Activated CD4-positive, alpha-beta memory T cell treated with anti-CD3 and anti-CD28 coated beads for 36 hours (primary cell): ENCODE measurements around the gene CERS5. TPM values are rescaled to one million over a fixed set of nuclear protein-coding genes. Genes with fewer than 3 reads are reported as not detected.
"Not testable (repeated sequence)": the region's sequence is repeated elsewhere in the genome, so short reads cannot be mapped to it uniquely, and the experiment has no call there.

Experiments used
- CTCF ChIA-PET: fragments of 350-600 bp; sonication (Branson Sonifier 250); formaldehyde crosslinking; loops from one replicate; lab custom pipeline; 2021; ENCODE audit warnings: antibody characterized with exemption, inconsistent platforms; lab: Charles Lee
- POLR2A ChIA-PET: fragments of 350-600 bp; sonication (Branson Sonifier 250); formaldehyde crosslinking; loops from one replicate; lab custom pipeline; 2021; ENCODE audit warnings: antibody characterized with exemption; lab: Charles Lee
- DNase-seq: peaks from one replicate; pipeline ENCODE4 v3.0.0-alpha.2; 2020
- H3K27ac Mint-ChIP-seq: one replicate; pipeline ENCODE4 v1.8.0; 2021; ENCODE audit warnings: mixed read lengths
- H3K27me3 Mint-ChIP-seq: one replicate; pipeline ENCODE4 v1.8.0; 2021; ENCODE audit warnings: mixed read lengths
- H3K36me3 Mint-ChIP-seq: one replicate; pipeline ENCODE4 v1.8.0; 2021; ENCODE audit warnings: mixed read lengths
- H3K4me1 Mint-ChIP-seq: one replicate; pipeline ENCODE4 v1.8.0; 2021; ENCODE audit warnings: low read depth, mixed read lengths
- H3K4me3 Mint-ChIP-seq: one replicate; pipeline ENCODE4 v1.8.0; 2021; ENCODE audit warnings: mild to moderate bottlenecking, mixed read lengths
- H3K9me3 Mint-ChIP-seq: one replicate; pipeline ENCODE4 v1.8.0; 2021; ENCODE audit warnings: mixed read lengths
- intact Hi-C: fragments of 100-400 bp; cut with micrococcal nuclease; formaldehyde crosslinking; loops from one replicate; pipeline ENCODE4 v1.15.1; 2023
- total RNA-seq, 2 experiments: library from RNA; stranded (reverse); gene quantifications; one replicate each; pipeline ENCODE4 v1.2.3, GENCODE V29; 2021

The CERS5 gene
- total RNA-seq, 2 experiments from 2014 or later = 59.5 to 63.0 TPM

DNA sequence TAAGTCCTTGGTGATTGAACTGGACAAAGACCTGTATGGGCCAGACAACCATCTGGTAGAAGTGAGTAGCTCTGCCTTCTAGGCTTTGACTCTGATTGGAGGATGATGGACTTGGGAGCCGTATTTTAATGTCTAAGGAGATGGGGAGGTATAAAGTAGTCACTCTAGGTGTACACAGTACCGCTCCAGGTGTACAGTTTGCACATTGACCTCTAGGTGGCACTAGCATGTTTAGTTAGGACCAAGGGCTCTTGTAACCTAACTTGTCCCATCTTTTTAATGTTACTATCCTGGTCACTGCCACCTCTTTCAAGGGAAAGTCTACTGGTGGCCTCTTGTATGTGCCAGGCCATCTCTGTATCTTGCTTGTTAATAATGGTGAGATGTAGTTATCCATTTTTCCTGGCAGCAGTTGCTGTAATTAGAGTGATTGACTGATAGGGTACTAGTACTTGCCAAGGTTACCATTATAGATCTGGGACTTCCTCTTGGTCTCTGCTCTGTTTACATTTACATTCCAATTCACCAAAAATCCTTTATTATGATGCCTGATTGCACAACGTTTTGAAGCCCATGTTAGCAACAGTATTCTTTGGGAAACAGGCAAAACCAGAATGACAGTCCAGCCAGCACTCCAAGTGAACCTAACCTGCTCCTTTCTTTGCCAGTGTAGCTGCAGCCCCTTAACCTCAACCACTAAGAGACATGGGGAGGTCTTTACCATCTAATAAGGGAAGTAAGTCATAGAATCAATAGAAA is 78.4 kb downstream of the CERS5 start:
- DNase-seq = peak; percentile 63
- Mint-ChIP-seq H3K9me3 (no peaks in the 10 kb centered on the region), H3K27me3 (no peaks in the 10 kb centered on the region), H3K4me3 (peak overlapping the region; percentile 42), H3K36me3 (peaks cover 24% of the 10 kb centered on the region), H3K4me1 (peaks cover 37% of the 10 kb centered on the region), H3K27ac (peak overlapping the region; percentile 82)
- intact Hi-C loops = loop anchor here (5.0 kb wide), 1 partner anchor 224 kb away; no protein-coding TSS in a partner anchor
- ChIA-PET POLR2A (interaction anchor here (1.1 kb wide), 1 partner anchor 23 kb away, joined by 3 read pairs; the partner anchor contains the start of gene COX14), CTCF (interaction anchor here (0.6 to 9.3 kb wide), 25 partner anchors 8 to 673 kb away, joined by 3 to 138 read pairs (median 4); partner anchors contain the start of genes CERS5, COX14, GPD1 and LIMA1)

DNA sequence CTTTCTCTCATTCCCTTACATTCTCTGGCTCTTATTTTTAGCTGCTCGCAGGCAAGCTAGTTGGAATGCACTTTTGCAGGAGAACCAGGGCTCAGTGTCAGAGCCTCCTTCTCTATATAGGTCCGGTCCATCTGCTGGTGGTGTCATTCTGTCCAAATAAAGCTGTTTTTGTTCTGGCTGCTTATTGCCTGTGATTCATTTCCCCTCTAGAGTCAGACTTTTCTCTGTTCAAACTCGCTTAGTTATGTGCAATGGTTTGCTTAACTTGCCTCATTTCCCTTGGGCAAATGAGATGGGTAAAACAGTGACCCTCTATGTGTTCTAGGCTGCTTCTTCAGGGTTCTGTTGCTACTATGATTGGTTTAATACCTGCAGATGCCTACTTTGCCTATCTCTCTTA is 79.2 kb downstream of the CERS5 start:
- CTCF ChIA-PET = interaction anchor here (0.6 to 9.3 kb wide), 23 partner anchors 8 to 196 kb away, joined by 3 to 138 read pairs (median 4); partner anchors contain the start of genes COX14 and LIMA1
- H3K36me3 Mint-ChIP-seq = peaks cover 24% of the 10 kb centered on the region
- no peak overlapping the region for H3K4me3 Mint-ChIP-seq
- intact Hi-C loops = loop anchor here (5.0 kb wide), 1 partner anchor 224 kb away; no protein-coding TSS in a partner anchor
- POLR2A ChIA-PET = interaction anchor here (1.1 kb wide), 1 partner anchor 24 kb away, joined by 3 read pairs; the partner anchor contains the start of gene COX14
- H3K27ac Mint-ChIP-seq = peak overlapping the region; percentile 82
- DNase-seq = no peak
- no peaks in the 10 kb centered on the region for H3K27me3 Mint-ChIP-seq
- no peaks in the 10 kb centered on the region for H3K9me3 Mint-ChIP-seq
- H3K4me1 Mint-ChIP-seq = peaks cover 43% of the 10 kb centered on the region

GRCh38 chr12:50087151-50087550 is 80.0 kb downstream of the CERS5 start:
- no peaks in the 10 kb centered on the region for H3K9me3 Mint-ChIP-seq
- intact Hi-C loops = loop anchor here (5.0 kb wide), 1 partner anchor 225 kb away; no protein-coding TSS in a partner anchor
- no peak for DNase-seq
- POLR2A ChIA-PET = no interaction called here
- CTCF ChIA-PET = interaction anchor here (0.5 to 9.3 kb wide), 15 partner anchors 9 to 120 kb away, joined by 3 to 138 read pairs (median 4); partner anchors contain the start of gene COX14
- H3K27ac Mint-ChIP-seq = peak overlapping the region; percentile 82
- H3K4me1 Mint-ChIP-seq = peaks cover 43% of the 10 kb centered on the region
- no peaks in the 10 kb centered on the region for H3K27me3 Mint-ChIP-seq
- H3K36me3 Mint-ChIP-seq = peaks cover 24% of the 10 kb centered on the region
- no peak overlapping the region for H3K4me3 Mint-ChIP-seq

- H3K9me3 Mint-ChIP-seq = no peaks in the 10 kb centered on the region
- no peaks in the 10 kb centered on the region for H3K27me3 Mint-ChIP-seq
- H3K4me3 Mint-ChIP-seq = peak overlapping the region; percentile 89
- DNase-seq = no peak
- POLR2A ChIA-PET = no interaction called here
- H3K27ac Mint-ChIP-seq = peak overlapping the region; percentile 88
- intact Hi-C loops = loop anchor here (5.0 kb wide), 1 partner anchor 226 kb away; no protein-coding TSS in a partner anchor
- H3K36me3 Mint-ChIP-seq = peaks cover 20% of the 10 kb centered on the region
- CTCF ChIA-PET = interaction anchor here (0.9 to 9.3 kb wide), 5 partner anchors 12 to 119 kb away, joined by 5 to 138 read pairs (median 16); partner anchors contain the start of gene COX14
- H3K4me1 Mint-ChIP-seq = peaks cover 44% of the 10 kb centered on the region
Measured at GRCh38 chr12:50086148-50086547, 81.0 kb downstream of the CERS5 start.

GRCh38 chr12:50085615-50086072 is 81.5 kb downstream of the CERS5 start:
- peak overlapping the region; percentile 89 for H3K4me3 Mint-ChIP-seq
- CTCF ChIA-PET = interaction anchor here (0.6 to 9.3 kb wide), 16 partner anchors 9 to 281 kb away, joined by 3 to 138 read pairs (median 4); partner anchors contain the start of genes CERS5, COX14 and RACGAP1
- intact Hi-C loops = loop anchor here (1.0 to 5.0 kb wide), 4 partner anchors 27 to 315 kb away; partner anchors contain the start of genes CERS5, COX14 and LARP4
- H3K4me1 Mint-ChIP-seq = peaks cover 44% of the 10 kb centered on the region
- H3K9me3 Mint-ChIP-seq = no peaks in the 10 kb centered on the region
- DNase-seq = no peak
- no peaks in the 10 kb centered on the region for H3K27me3 Mint-ChIP-seq
- peak overlapping the region; percentile 88 for H3K27ac Mint-ChIP-seq
- H3K36me3 Mint-ChIP-seq = peaks cover 18% of the 10 kb centered on the region
- POLR2A ChIA-PET = interaction anchor here (1.2 to 1.7 kb wide), 5 partner anchors 26 to 372 kb away, joined by 3 to 21 read pairs (median 4); partner anchors contain the start of gene COX14

GRCh38 chr12:50084775-50085614 is 82.2 kb downstream of the CERS5 start, which contains the start of gene SMARCD1:
Gene SMARCD1 (plus strand): TSS chr12:50085342. CDS start chr12:50085370, 28 bp downstream.
- peaks cover 44% of the 10 kb centered on the region for H3K4me1 Mint-ChIP-seq
- peak; percentile 91 for DNase-seq
- H3K4me3 Mint-ChIP-seq = peak within 1 kb of the TSS; percentile 89
- H3K27me3 Mint-ChIP-seq = no peaks in the 10 kb centered on the region
- intact Hi-C loops = loop anchor here (1.0 to 5.0 kb wide), 4 partner anchors 27 to 315 kb away; partner anchors contain the start of genes CERS5, COX14 and LARP4
- peak within 1 kb of the TSS; percentile 94 for H3K27ac Mint-ChIP-seq
- CTCF ChIA-PET = interaction anchor here (0.6 to 9.3 kb wide), 22 partner anchors 9 to 740 kb away, joined by 3 to 138 read pairs (median 4); partner anchors contain the start of genes CERS5, COX14 and RACGAP1
- H3K36me3 Mint-ChIP-seq = peaks cover 14% of the 10 kb centered on the region
- POLR2A ChIA-PET = interaction anchor here (0.6 to 1.7 kb wide), 11 partner anchors 9 to 458 kb away, joined by 3 to 21 read pairs (median 4); partner anchors contain the start of genes COX14 and RACGAP1
- no peaks in the 10 kb centered on the region for H3K9me3 Mint-ChIP-seq

DNA sequence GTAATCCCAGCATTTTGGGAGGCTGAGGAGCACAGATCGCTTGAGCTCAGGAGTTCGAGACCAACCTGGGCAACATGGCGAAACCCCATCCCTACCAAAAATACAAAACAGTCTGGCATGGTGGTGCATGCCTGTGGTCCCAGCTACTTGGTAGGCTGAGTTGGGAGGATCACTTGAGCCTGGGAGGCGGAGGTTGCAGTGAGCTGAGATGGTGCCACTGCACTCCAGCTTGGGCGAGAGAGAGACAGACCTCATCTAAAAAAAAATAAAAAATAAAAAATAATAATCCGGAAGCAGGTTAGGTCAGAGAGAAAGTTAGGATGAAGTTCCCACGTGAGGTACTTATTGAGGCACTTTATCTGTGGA is 82.8 kb downstream of the CERS5 start:
- Mint-ChIP-seq H3K36me3 (peaks cover 10% of the 10 kb centered on the region), H3K4me3 (peak overlapping the region; percentile 89), H3K27ac (peak overlapping the region; percentile 94), H3K4me1 (peaks cover 44% of the 10 kb centered on the region)
- CTCF ChIA-PET = interaction anchor here (0.6 to 9.3 kb wide), 19 partner anchors 8 to 741 kb away, joined by 3 to 138 read pairs (median 4); partner anchors contain the start of genes CERS5, COX14 and RACGAP1
- DNase-seq, H3K27me3 Mint-ChIP-seq, intact Hi-C loops, H3K9me3 Mint-ChIP-seq: not testable (repeated sequence)
- POLR2A ChIA-PET = interaction anchor here (0.6 to 1.7 kb wide), 11 partner anchors 8 to 457 kb away, joined by 3 to 21 read pairs (median 4); partner anchors contain the start of genes COX14 and RACGAP1

DNA sequence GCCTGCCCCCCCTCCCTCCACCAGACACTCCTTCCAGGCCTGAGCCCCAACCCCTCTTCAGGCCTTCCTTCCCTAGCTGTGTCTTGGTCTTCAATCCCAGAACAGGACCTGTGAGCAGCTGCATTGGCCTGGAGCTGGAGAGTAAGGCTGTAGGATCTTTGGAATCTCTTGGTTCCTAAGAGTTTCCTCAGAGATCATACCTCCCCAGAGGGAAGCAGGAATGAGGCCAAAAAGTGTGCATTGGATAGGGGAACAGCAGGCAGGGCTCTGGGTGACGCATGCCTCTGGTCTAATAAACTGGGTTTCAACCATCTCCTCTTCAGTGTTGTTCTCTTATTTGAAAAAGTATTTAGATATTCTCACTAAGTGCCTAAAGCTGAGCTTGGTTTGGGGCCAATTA is 83.9 kb downstream of the CERS5 start:
- peaks cover 5% of the 10 kb centered on the region for H3K36me3 Mint-ChIP-seq
- ChIA-PET CTCF (interaction anchor here (1.1 to 2.9 kb wide), 4 partner anchors 9 to 116 kb away, joined by 4 to 16 read pairs (median 6); partner anchors contain the start of gene COX14), POLR2A (no interaction called here)
- no peaks in the 10 kb centered on the region for H3K9me3 Mint-ChIP-seq
- peak overlapping the region; percentile 61 for H3K4me3 Mint-ChIP-seq
- intact Hi-C loops = no loop called here
- H3K27me3 Mint-ChIP-seq = no peaks in the 10 kb centered on the region
- DNase-seq = no peak
- peaks cover 37% of the 10 kb centered on the region for H3K4me1 Mint-ChIP-seq
- H3K27ac Mint-ChIP-seq = peak overlapping the region; percentile 79

DNA sequence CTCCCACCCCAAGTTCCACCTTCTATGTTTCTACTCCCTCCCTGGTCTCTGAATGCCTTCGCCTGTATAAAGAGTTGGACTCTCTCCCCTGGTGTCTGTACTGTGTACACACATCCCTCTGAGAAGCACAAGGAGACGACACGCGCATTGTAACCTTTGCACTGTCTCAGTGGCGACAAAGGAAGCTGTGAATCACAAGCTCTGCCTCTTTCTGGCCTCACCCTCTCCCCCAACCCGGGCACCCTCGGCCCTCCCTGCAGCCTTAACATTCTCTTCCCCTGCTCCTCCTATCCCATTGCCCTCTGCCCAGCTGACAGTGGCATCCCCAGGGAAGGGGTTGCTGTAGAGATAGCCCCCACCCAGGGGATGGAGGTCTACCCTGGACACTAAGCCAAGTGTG is 84.5 kb downstream of the CERS5 start:
- peaks cover 5% of the 10 kb centered on the region for H3K36me3 Mint-ChIP-seq
- DNase-seq = no peak
- no peaks in the 10 kb centered on the region for H3K27me3 Mint-ChIP-seq
- no peak overlapping the region for H3K27ac Mint-ChIP-seq
- H3K9me3 Mint-ChIP-seq = no peaks in the 10 kb centered on the region
- intact Hi-C loops = no loop called here
- peaks cover 30% of the 10 kb centered on the region for H3K4me1 Mint-ChIP-seq
- no peak overlapping the region for H3K4me3 Mint-ChIP-seq
- ChIA-PET POLR2A (no interaction called here), CTCF (interaction anchor here (1.1 to 1.7 kb wide), 3 partner anchors 13 to 115 kb away, joined by 4 to 7 read pairs (median 6); partner anchors contain the start of gene COX14)

GRCh38 chr12:50081096-50081808 is 85.9 kb downstream of the CERS5 start:
- ChIA-PET CTCF (interaction anchor here (0.8 to 1.5 kb wide), 4 partner anchors 10 to 136 kb away, joined by 3 to 4 read pairs (median 3); partner anchors contain the start of gene COX14), POLR2A (interaction anchor here (0.5 kb wide), 1 partner anchor 14 kb away, joined by 3 read pairs; no protein-coding TSS in a partner anchor)
- Mint-ChIP-seq H3K27ac (no peak overlapping the region), H3K4me3 (no peak overlapping the region), H3K36me3 (no peaks in the 10 kb centered on the region), H3K9me3 (no peaks in the 10 kb centered on the region), H3K4me1 (peaks cover 17% of the 10 kb centered on the region), H3K27me3 (no peaks in the 10 kb centered on the region)
- DNase-seq = no peak
- intact Hi-C loops = no loop called here
